HCT116 (cell line): Measurements from ENCODE around the gene TBC1D4.

Source experiments
- ZFX ChIP-seq: fragments of 450-650 bp; IDR thresholded peaks from 2 replicates; pipeline ENCODE4 v1.6.1; 2017
- ZNF274 ChIP-seq: fragments of 200-500 bp; sonication (Bioruptor generic); IDR thresholded peaks from 2 replicates; pipeline ENCODE4 v1.6.1; 2014; ENCODE audit warnings: mild to moderate bottlenecking, low read depth, low read length, inconsistent platforms
- TF ChIP-seq, protein P1 (sequence below), 3 experiments: fragments of 200-600 bp in 1 of 3; sonication (generic) in 1 of 3; IDR thresholded peaks in 2 of 3; conservative IDR thresholded peaks in 1 of 3; 2 replicates each; pipeline ENCODE4 v1.5.1; 2012 to 2017; ENCODE audit warnings: low read depth in 2 of 3, low read length in 2 of 3, antibody characterized with exemption in 1 of 3, borderline replicate concordance in 1 of 3, control low read depth in 1 of 3, mild to moderate bottlenecking in 1 of 3, mixed read lengths in 1 of 3, mixed run types in 1 of 3, moderate library complexity in 1 of 3; ENCODE audit not compliant: insufficient read depth in 1 of 3
- TF ChIP-seq, protein P2 (sequence below): IDR thresholded peaks from 2 replicates; pipeline ENCODE4 v1.6.1; 2011; ENCODE audit warnings: mild to moderate bottlenecking, low read length, moderate library complexity; ENCODE audit not compliant: insufficient replicate concordance; ENCODE audit errors: extremely low read depth
- TF ChIP-seq, protein P3 (sequence below): IDR thresholded peaks from 2 replicates; pipeline ENCODE4 v1.6.1; 2012; ENCODE audit warnings: low read depth

DNA sequence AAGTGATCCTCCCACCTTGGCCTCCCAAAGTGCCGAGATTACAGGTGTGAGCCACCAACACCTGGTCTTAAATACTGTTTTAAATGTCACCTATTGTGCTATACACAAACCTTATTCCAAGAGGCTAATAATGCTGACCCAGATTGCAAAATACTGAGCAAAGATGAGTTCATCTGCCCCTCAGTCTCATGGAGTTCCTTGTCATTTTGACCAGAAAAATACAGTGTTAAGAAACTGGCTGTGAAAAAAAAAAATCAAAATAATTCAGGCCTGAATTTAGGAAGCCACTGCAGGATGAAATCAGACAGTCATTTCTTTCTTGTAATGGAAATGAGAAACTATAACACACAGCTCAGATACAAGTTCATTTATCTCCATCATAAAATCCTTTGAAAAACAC is 59.9 kb downstream of the TBC1D4 start:
- TF ChIP-seq, protein P1, sequence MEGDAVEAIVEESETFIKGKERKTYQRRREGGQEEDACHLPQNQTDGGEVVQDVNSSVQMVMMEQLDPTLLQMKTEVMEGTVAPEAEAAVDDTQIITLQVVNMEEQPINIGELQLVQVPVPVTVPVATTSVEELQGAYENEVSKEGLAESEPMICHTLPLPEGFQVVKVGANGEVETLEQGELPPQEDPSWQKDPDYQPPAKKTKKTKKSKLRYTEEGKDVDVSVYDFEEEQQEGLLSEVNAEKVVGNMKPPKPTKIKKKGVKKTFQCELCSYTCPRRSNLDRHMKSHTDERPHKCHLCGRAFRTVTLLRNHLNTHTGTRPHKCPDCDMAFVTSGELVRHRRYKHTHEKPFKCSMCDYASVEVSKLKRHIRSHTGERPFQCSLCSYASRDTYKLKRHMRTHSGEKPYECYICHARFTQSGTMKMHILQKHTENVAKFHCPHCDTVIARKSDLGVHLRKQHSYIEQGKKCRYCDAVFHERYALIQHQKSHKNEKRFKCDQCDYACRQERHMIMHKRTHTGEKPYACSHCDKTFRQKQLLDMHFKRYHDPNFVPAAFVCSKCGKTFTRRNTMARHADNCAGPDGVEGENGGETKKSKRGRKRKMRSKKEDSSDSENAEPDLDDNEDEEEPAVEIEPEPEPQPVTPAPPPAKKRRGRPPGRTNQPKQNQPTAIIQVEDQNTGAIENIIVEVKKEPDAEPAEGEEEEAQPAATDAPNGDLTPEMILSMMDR (IDR thresholded peaks at IDR 0.05 in 2 of 3, conservative IDR thresholded peaks at IDR 0.05 in 1 of 3; ENCODE audit: borderline replicate concordance in 1 of 3, insufficient read depth in 1 of 3, low read depth in 2 of 3, low read length in 2 of 3) = no peak
- TF ChIP-seq ZNF274 (no peak), ZFX (no peak)
- TF ChIP-seq, protein P2, sequence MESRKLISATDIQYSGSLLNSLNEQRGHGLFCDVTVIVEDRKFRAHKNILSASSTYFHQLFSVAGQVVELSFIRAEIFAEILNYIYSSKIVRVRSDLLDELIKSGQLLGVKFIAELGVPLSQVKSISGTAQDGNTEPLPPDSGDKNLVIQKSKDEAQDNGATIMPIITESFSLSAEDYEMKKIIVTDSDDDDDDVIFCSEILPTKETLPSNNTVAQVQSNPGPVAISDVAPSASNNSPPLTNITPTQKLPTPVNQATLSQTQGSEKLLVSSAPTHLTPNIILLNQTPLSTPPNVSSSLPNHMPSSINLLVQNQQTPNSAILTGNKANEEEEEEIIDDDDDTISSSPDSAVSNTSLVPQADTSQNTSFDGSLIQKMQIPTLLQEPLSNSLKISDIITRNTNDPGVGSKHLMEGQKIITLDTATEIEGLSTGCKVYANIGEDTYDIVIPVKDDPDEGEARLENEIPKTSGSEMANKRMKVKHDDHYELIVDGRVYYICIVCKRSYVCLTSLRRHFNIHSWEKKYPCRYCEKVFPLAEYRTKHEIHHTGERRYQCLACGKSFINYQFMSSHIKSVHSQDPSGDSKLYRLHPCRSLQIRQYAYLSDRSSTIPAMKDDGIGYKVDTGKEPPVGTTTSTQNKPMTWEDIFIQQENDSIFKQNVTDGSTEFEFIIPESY = no peak
- TF ChIP-seq, protein P3, sequence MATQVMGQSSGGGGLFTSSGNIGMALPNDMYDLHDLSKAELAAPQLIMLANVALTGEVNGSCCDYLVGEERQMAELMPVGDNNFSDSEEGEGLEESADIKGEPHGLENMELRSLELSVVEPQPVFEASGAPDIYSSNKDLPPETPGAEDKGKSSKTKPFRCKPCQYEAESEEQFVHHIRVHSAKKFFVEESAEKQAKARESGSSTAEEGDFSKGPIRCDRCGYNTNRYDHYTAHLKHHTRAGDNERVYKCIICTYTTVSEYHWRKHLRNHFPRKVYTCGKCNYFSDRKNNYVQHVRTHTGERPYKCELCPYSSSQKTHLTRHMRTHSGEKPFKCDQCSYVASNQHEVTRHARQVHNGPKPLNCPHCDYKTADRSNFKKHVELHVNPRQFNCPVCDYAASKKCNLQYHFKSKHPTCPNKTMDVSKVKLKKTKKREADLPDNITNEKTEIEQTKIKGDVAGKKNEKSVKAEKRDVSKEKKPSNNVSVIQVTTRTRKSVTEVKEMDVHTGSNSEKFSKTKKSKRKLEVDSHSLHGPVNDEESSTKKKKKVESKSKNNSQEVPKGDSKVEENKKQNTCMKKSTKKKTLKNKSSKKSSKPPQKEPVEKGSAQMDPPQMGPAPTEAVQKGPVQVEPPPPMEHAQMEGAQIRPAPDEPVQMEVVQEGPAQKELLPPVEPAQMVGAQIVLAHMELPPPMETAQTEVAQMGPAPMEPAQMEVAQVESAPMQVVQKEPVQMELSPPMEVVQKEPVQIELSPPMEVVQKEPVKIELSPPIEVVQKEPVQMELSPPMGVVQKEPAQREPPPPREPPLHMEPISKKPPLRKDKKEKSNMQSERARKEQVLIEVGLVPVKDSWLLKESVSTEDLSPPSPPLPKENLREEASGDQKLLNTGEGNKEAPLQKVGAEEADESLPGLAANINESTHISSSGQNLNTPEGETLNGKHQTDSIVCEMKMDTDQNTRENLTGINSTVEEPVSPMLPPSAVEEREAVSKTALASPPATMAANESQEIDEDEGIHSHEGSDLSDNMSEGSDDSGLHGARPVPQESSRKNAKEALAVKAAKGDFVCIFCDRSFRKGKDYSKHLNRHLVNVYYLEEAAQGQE = no peak
